PFSK-1 (cell line): ENCODE results near the gene SOSTDC1.

ENCODE experiments used
- POLR2AphosphoS5 ChIP-seq: IDR thresholded peaks from 2 replicates; pipeline ENCODE4 v1.6.1; 2012; ENCODE audit warnings: low read depth, mild to moderate bottlenecking, control low read depth, low read length, moderate library complexity
- TAF1 ChIP-seq: IDR thresholded peaks from 2 replicates; pipeline ENCODE4 v1.6.1; 2012; ENCODE audit warnings: low read length, control low read depth, borderline replicate concordance; ENCODE audit not compliant: insufficient read depth

- no peak for TF ChIP-seq POLR2AphosphoS5
- no peak for TF ChIP-seq TAF1
Observed at GRCh38 chr7:16511314-16511713, 45.8 kb upstream of the SOSTDC1 start.
